ENCODE results near the gene HIPK2.

- no peak for TF ChIP-seq POLR2A (IDR thresholded peaks at IDR 0.05; ENCODE audit: low read depth, low read length)
- no peak for TF ChIP-seq POLR2AphosphoS5 (IDR thresholded peaks at IDR 0.05; ENCODE audit: low read depth, low read length)
Observed at GRCh38 chr7:139706837-139707236, 71.0 kb downstream of the HIPK2 start.
